ENCODE results near the gene LIN9. TPM values are rescaled to one million over a fixed set of nuclear protein-coding genes. Genes with fewer than 3 reads are reported as not detected.

The LIN9 gene
- total and polyA plus RNA-seq, 2 donors (not counting 3 experiments of a cell fraction or from before 2014, with no cell fraction given) = 2.5 to 7.6 TPM

- ChIA-PET POLR2A (no interaction called here), CTCF (interaction anchor here (0.6 to 0.9 kb wide), 2 partner anchors 9 to 171 kb away, joined by 3 read pairs; no protein-coding TSS in a partner anchor)
- no peaks in the 10 kb centered on the region for H4K20me1 ChIP-seq (replicated peaks; ENCODE audit: control insufficient read depth, extremely low read depth, insufficient read depth, low read length)
- H3K27me3 ChIP-seq (ENCODE audit: control insufficient read depth in 2 of 2, insufficient read depth in 2 of 2, low read length in 2 of 2) = no peaks in the 10 kb centered on the region
- H2AFZ ChIP-seq (ENCODE audit: low read depth, low read length) = no peak overlapping the region
- H3K4me2 ChIP-seq (ENCODE audit: insufficient read depth, low read length) = no peak overlapping the region
- intact Hi-C loops (cut with micrococcal nuclease) = no loop called here
- FAIRE-seq (no peak), DNase-seq (ENCODE audit: low read depth, low spot score) (no peak)
- dilution Hi-C loops (cut with MboI; ENCODE audit: extremely low pct_ligation_motif_present, low sequenced_read_pairs) = no loop called here
- H3K27ac ChIP-seq (ENCODE audit: insufficient read depth, low read depth, low read length) = no peak overlapping the region
- H3K79me2 ChIP-seq (ENCODE audit: control insufficient read depth, insufficient read depth, low read length) = peaks cover 8% of the 10 kb centered on the region
- BruUV-seq (replicated peaks) = no TSS peak
- H3K36me3 ChIP-seq (ENCODE audit: control insufficient read depth in 2 of 2, extremely low read depth in 1 of 2, insufficient read depth in 2 of 2, low read length in 2 of 2) = peaks cover 0 to 6% of the 10 kb centered on the region in 2 experiments
- no peaks in the 10 kb centered on the region for H3K4me1 ChIP-seq (ENCODE audit: control insufficient read depth, extremely low read depth, insufficient read depth, low read length)
- H3K9me3 ChIP-seq (replicated peaks; ENCODE audit: control insufficient read depth, insufficient read depth, low read length) = no peaks in the 10 kb centered on the region
- no peak overlapping the region for H3K4me3 ChIP-seq (replicated peaks in 1 of 3; ENCODE audit: insufficient read depth in 1 of 3, low read depth in 1 of 3, low read length in 3 of 3)
- no peaks in the 10 kb centered on the region for H3K9me1 ChIP-seq (replicated peaks; ENCODE audit: control insufficient read depth, extremely low read depth, insufficient read depth, low read length)
- TF ChIP-seq, protein P1, sequence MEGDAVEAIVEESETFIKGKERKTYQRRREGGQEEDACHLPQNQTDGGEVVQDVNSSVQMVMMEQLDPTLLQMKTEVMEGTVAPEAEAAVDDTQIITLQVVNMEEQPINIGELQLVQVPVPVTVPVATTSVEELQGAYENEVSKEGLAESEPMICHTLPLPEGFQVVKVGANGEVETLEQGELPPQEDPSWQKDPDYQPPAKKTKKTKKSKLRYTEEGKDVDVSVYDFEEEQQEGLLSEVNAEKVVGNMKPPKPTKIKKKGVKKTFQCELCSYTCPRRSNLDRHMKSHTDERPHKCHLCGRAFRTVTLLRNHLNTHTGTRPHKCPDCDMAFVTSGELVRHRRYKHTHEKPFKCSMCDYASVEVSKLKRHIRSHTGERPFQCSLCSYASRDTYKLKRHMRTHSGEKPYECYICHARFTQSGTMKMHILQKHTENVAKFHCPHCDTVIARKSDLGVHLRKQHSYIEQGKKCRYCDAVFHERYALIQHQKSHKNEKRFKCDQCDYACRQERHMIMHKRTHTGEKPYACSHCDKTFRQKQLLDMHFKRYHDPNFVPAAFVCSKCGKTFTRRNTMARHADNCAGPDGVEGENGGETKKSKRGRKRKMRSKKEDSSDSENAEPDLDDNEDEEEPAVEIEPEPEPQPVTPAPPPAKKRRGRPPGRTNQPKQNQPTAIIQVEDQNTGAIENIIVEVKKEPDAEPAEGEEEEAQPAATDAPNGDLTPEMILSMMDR (IDR thresholded peaks at IDR 0.05; ENCODE audit: extremely low read depth in 1 of 2, insufficient read depth in 1 of 2, low read depth in 1 of 2, low read length in 2 of 2) = no peak
- H3K9ac ChIP-seq (replicated peaks; ENCODE audit: extremely low read depth, insufficient read depth, low read length) = no peak overlapping the region
Measured at GRCh38 chr1:226296911-226297310, 12.1 kb downstream of the LIN9 start.

DNA sequence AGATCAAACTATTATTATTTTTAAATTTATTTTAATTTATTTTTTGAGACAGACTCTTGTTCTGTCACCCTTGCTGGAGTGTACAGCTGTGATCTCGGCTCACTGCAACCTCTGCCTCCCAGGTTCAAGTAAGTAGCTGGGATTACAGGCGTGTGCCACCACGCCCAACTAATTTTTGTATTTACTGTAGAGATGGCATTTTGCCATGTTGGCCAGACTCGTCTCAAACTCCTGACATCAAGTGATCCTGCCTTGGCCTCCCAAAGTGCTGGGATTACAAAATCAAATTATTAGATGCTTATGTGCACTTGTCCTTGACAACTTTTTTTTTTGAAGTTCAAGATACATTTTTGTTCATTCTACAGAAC lies 15.4 kb downstream of the LIN9 start:
- no peaks in the 10 kb centered on the region for H3K79me2 ChIP-seq (ENCODE audit: control insufficient read depth, insufficient read depth, low read length)
- dilution Hi-C loops (cut with MboI; ENCODE audit: extremely low pct_ligation_motif_present, low sequenced_read_pairs) = no loop called here
- POLR2A ChIA-PET = no interaction called here

More for the DNA sequence above, 15.4 kb downstream of the LIN9 start:
- Histone ChIP-seq H3K4me2 (ENCODE audit: insufficient read depth, low read length) (no peak overlapping the region), H2AFZ (ENCODE audit: low read depth, low read length) (no peak overlapping the region), H4K20me1 (replicated peaks; ENCODE audit: control insufficient read depth, extremely low read depth, insufficient read depth, low read length) (no peaks in the 10 kb centered on the region), H3K9ac (replicated peaks; ENCODE audit: extremely low read depth, insufficient read depth, low read length) (no peak overlapping the region), H3K9me3 (replicated peaks; ENCODE audit: control insufficient read depth, insufficient read depth, low read length) (no peaks in the 10 kb centered on the region), H3K9me1 (replicated peaks; ENCODE audit: control insufficient read depth, extremely low read depth, insufficient read depth, low read length) (no peaks in the 10 kb centered on the region), H3K27me3 (ENCODE audit: control insufficient read depth in 2 of 2, insufficient read depth in 2 of 2, low read length in 2 of 2) (no peaks in the 10 kb centered on the region), H3K4me3 (replicated peaks in 1 of 3; ENCODE audit: insufficient read depth in 1 of 3, low read depth in 1 of 3, low read length in 3 of 3) (no peak overlapping the region), H3K36me3 (ENCODE audit: control insufficient read depth in 2 of 2, extremely low read depth in 1 of 2, insufficient read depth in 2 of 2, low read length in 2 of 2) (peaks cover 0 to 2% of the 10 kb centered on the region in 2 experiments), H3K27ac (ENCODE audit: insufficient read depth, low read depth, low read length) (no peak overlapping the region), H3K4me1 (ENCODE audit: control insufficient read depth, extremely low read depth, insufficient read depth, low read length) (no peaks in the 10 kb centered on the region)
- no peak for DNase-seq (ENCODE audit: low read depth, low spot score)
- TF ChIP-seq EZH2 (IDR thresholded peaks at IDR 0.05; ENCODE audit: borderline replicate concordance, low read depth, low read length, severe bottlenecking) (no peak), POLR2A (IDR thresholded peaks at IDR 0.05; ENCODE audit: low read depth, low read length) (no peak), JUN (IDR thresholded peaks at IDR 0.05; ENCODE audit: borderline replicate concordance, insufficient read depth, insufficient read length, low read depth) (no peak), MYC (IDR thresholded peaks at IDR 0.05; ENCODE audit: low read depth, low read length) (no peak)
- TF ChIP-seq, protein P1 (IDR thresholded peaks at IDR 0.05; ENCODE audit: extremely low read depth in 1 of 2, insufficient read depth in 1 of 2, low read depth in 1 of 2, low read length in 2 of 2) = no peak
- BruUV-seq (replicated peaks) = no TSS peak
- intact Hi-C loops (cut with micrococcal nuclease) = no loop called here
- FAIRE-seq = no peak
- CTCF ChIA-PET = interaction anchor here (1.0 to 1.5 kb wide), 2 partner anchors 15 to 97 kb away, joined by 3 to 4 read pairs; partner anchors contain the start of gene LIN9

Data from endothelial cell of umbilical vein (primary cell).